Mucosa of descending colon (tissue), 3 donors: ENCODE measurements around the gene HCN2. TPM values are rescaled to one million over a fixed set of nuclear protein-coding genes. Genes with fewer than 3 reads are reported as not detected.

Experiments
- ATAC-seq: fragments of 200-7000 bp; cut with Tn5 transposase; one replicate; pipeline ENCODE4 v1.9.1; 2020; ENCODE audit warnings: mild to moderate bottlenecking, moderate library complexity
- DNase-seq, 3 donors: peaks; one replicate each; pipeline ENCODE4 v3.0.0-alpha.2; 2020
- H3K36me3 ChIP-seq: fragments of 200-600 bp; one replicate; pipeline ENCODE4 v1.8.0; 2021; ENCODE audit warnings: low read depth, mild to moderate bottlenecking
- H3K4me1 ChIP-seq: fragments of 200-600 bp; one replicate; pipeline ENCODE4 v1.8.0; 2021; ENCODE audit warnings: low read depth, mild to moderate bottlenecking
- H3K4me3 ChIP-seq: fragments of 200-600 bp; one replicate; pipeline ENCODE4 v1.8.0; 2021; ENCODE audit warnings: mild to moderate bottlenecking
- H3K9me3 ChIP-seq: fragments of 200-600 bp; one replicate; pipeline ENCODE4 v1.8.0; 2021; ENCODE audit warnings: mild to moderate bottlenecking
- CTCF ChIP-seq: fragments of 200-600 bp; IDR thresholded peaks from one replicate; pipeline ENCODE4 v1.8.0; 2022; ENCODE audit warnings: antibody characterized with exemption, mild to moderate bottlenecking
- intact Hi-C, 2 donors: fragments of 100-400 bp; cut with DNase I in 1 of 2; cut with micrococcal nuclease in 1 of 2; formaldehyde crosslinking; loops; one replicate each; pipeline versions ENCODE4 v1.11.0 to v1.11.1; 2022; cut with DNase I, micrococcal nuclease
- total RNA-seq, 3 donors: library from RNA; stranded (reverse); fragmentation: NEBNext Ultra II Directional in 2 of 3; extraction: Animal tissue kit (Norgen Biotek cat#: 25700) in 2 of 3; gene quantifications; one replicate each; pipeline versions ENCODE4 v1.2.1 to v1.2.4, GENCODE V29; 2021 to 2023
- donor health status: DM: no; HTN: no; CAD: no; lungs with moderate emphysema.
- donor health status: DM: no; HTN: no; CAD: no.
- donor health status: DM: no; HTN: yes; CAD: no.

Gene HCN2
- total RNA-seq, 3 donors from 2014 or later, result 0.12 to 0.89 (median 0.17) TPM

DNA sequence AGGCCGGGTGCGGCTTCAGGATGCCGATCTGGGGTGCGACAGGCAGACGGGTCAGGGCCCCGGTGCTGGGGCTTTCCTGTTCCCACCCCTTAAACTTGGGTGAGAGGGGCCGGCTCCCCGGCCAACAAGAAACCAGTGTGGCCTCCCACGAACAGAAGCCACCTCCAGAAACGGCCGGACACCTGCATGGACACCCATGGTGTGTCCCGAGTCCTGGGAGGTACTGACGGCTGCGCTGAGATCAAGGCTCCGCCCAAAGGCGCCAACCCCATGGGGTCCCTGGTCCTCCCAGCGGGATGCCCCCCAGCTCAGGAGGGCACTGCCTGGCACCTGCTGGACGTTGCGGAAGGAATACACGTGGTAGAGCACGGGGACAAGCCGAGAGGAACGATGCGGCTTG, 32.1 kb downstream of the HCN2 start:
- intact Hi-C loops, result no loop called here

GRCh38 chr19:622666-623065, 33.0 kb downstream of the HCN2 start:
- DNase-seq, result no peak
- no peaks in the 10 kb centered on the region for H3K4me1 ChIP-seq
- no peak for TF ChIP-seq CTCF
- H3K36me3 ChIP-seq, result peaks cover 12% of the 10 kb centered on the region
- no peak overlapping the region for H3K4me3 ChIP-seq
- intact Hi-C loops, result no loop called here
- no peaks in the 10 kb centered on the region for H3K9me3 ChIP-seq
- ATAC-seq, result no peak

More for the DNA sequence above, 32.1 kb downstream of the HCN2 start:
- ATAC-seq (no peak), DNase-seq (no peak)
- no peak for TF ChIP-seq CTCF
- H3K4me3 ChIP-seq, result no peak overlapping the region
- no peaks in the 10 kb centered on the region for H3K4me1 ChIP-seq
- H3K36me3 ChIP-seq, result peaks cover 12% of the 10 kb centered on the region
- no peaks in the 10 kb centered on the region for H3K9me3 ChIP-seq

DNA sequence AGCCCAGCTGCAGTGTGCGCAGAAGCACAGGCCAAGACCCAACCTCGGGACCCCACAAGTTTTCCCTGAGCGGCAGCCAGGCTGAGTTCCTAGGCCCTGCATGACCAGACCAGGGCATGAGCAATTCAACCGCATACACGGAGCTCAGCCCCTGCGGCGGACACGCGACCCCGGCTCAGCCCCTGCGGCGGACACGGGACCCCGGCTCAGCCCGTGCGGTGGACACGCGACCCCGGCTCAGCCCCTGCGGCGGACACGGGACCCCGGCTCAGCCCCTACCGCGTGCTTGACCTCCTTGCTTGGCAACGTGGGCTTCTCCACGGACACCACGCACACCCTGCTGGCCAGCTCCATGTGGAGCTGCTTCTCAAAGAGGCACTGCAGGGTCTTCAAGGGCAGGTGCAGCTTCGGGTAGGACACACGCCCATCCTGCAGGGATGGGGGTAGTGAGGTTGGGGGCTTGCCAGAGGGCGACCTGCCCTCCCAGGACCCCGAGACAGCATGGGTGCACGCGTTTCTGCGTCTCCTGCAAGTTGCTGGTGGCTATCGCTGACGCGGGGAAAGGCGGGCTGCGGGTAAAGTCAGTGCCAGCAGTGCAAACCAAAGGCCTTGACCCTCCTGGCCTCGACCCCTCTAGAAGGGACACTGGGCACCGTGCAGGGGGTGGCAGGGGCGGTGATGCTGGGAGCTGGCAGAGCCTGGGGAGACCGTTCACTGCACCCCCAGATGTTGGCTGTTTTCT, 33.7 kb downstream of the HCN2 start:
- peaks cover 12% of the 10 kb centered on the region for H3K36me3 ChIP-seq
- no peak overlapping the region for H3K4me3 ChIP-seq
- TF ChIP-seq CTCF, result no peak
- intact Hi-C loops, result no loop called here
- H3K9me3 ChIP-seq, result no peaks in the 10 kb centered on the region
- ATAC-seq, result no peak
- no peak for DNase-seq
- no peaks in the 10 kb centered on the region for H3K4me1 ChIP-seq

- peaks cover 12% of the 10 kb centered on the region for H3K36me3 ChIP-seq
- no peak for TF ChIP-seq CTCF
- ATAC-seq (no peak), DNase-seq (no peak)
- no peak overlapping the region for H3K4me3 ChIP-seq
- H3K9me3 ChIP-seq, result no peaks in the 10 kb centered on the region
- intact Hi-C loops, result no loop called here
- H3K4me1 ChIP-seq, result no peaks in the 10 kb centered on the region
These were observed 34.3 kb downstream of the HCN2 start for GRCh38 chr19:623974-624373.

- Histone ChIP-seq H3K4me1 (no peaks in the 10 kb centered on the region), H3K9me3 (no peaks in the 10 kb centered on the region), H3K4me3 (no peak overlapping the region), H3K36me3 (peaks cover 6% of the 10 kb centered on the region)
- no peak for ATAC-seq
- no peak for TF ChIP-seq CTCF
- intact Hi-C loops, result no loop called here
- no peak for DNase-seq
These were observed 34.9 kb downstream of the HCN2 start for GRCh38 chr19:624433-625109.
